Tibial nerve (tissue), 3 donors: ENCODE data around the gene F3.

Source experiments
- CTCF ChIP-seq, 5 experiments: fragments of 200-600 bp in 3 of 5; fragments of 450-650 bp in 2 of 5; sonication (generic) in 3 of 5; IDR thresholded peaks; one replicate each; pipeline ENCODE4 v1.5.1; 2016 to 2019; ENCODE audit warnings: antibody characterized with exemption in 5 of 5, mild to moderate bottlenecking in 3 of 5, moderate library complexity in 2 of 5
- POLR2A ChIP-seq, 2 donors: fragments of 450-650 bp; IDR thresholded peaks; one replicate each; pipeline ENCODE4 v1.6.1; 2017; ENCODE audit warnings: antibody characterized with exemption in 2 of 2, mild to moderate bottlenecking in 2 of 2, moderate library complexity in 2 of 2

- TF ChIP-seq CTCF (IDR thresholded peaks at IDR 0.05) (no peak), POLR2A (IDR thresholded peaks at IDR 0.05) (no peak)
These were observed 5.7 kb downstream of the F3 start for GRCh38 chr1:94535879-94536278.
